Ishikawa (cell line): Measurements from ENCODE around the gene FLT1.

Experiments used
- CREB1 ChIP-seq: IDR thresholded peaks from 2 replicates; pipeline ENCODE4 v1.6.1; 2012; ENCODE audit warnings: low read depth
- EGR1 ChIP-seq: IDR thresholded peaks from 2 replicates; pipeline ENCODE4 v1.6.1; 2012
- EP300 ChIP-seq: IDR thresholded peaks from 2 replicates; pipeline ENCODE4 v1.6.1; 2012; ENCODE audit warnings: borderline replicate concordance
- FOXM1 ChIP-seq: IDR thresholded peaks from 2 replicates; pipeline ENCODE4 v1.6.1; 2012; ENCODE audit warnings: low read depth, borderline replicate concordance
- REST ChIP-seq: IDR thresholded peaks from 2 replicates; pipeline ENCODE4 v1.6.1; 2012; ENCODE audit warnings: low read depth, mild to moderate bottlenecking
- TAF1 ChIP-seq: IDR thresholded peaks from 2 replicates; pipeline ENCODE4 v1.6.1; 2012; ENCODE audit warnings: low read depth, mild to moderate bottlenecking
- TEAD4 ChIP-seq: IDR thresholded peaks from 2 replicates; pipeline ENCODE4 v1.6.1; 2012
- YY1 ChIP-seq: IDR thresholded peaks from 2 replicates; pipeline ENCODE4 v1.6.1; 2012; ENCODE audit warnings: low read depth
- TF ChIP-seq, protein P1 (sequence below): IDR thresholded peaks from 2 replicates; pipeline ENCODE4 v1.6.1; 2012
- TF ChIP-seq, protein P2 (sequence below): IDR thresholded peaks from 2 replicates; pipeline ENCODE4 v1.6.1; 2012

- TF ChIP-seq YY1 = no peak
- TF ChIP-seq, protein P1, sequence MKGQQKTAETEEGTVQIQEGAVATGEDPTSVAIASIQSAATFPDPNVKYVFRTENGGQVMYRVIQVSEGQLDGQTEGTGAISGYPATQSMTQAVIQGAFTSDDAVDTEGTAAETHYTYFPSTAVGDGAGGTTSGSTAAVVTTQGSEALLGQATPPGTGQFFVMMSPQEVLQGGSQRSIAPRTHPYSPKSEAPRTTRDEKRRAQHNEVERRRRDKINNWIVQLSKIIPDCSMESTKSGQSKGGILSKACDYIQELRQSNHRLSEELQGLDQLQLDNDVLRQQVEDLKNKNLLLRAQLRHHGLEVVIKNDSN = no peak
- TF ChIP-seq TAF1 = no peak
- no peak for TF ChIP-seq EGR1
- TF ChIP-seq REST = no peak
- no peak for TF ChIP-seq EP300
- TF ChIP-seq, protein P2, sequence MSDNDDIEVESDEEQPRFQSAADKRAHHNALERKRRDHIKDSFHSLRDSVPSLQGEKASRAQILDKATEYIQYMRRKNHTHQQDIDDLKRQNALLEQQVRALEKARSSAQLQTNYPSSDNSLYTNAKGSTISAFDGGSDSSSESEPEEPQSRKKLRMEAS = no peak
- TF ChIP-seq CREB1 = no peak
- no peak for TF ChIP-seq FOXM1
- TF ChIP-seq TEAD4 = no peak
These were observed 150.8 kb downstream of the FLT1 start for GRCh38 chr13:28344163-28344562.
